Epithelial cell of proximal tubule (primary cell): ENCODE results near the gene CTNNA2. TPM values are rescaled to one million over a fixed set of nuclear protein-coding genes. Genes with fewer than 3 reads are reported as not detected.

Experiments
- DNase-seq: peaks from one replicate; pipeline ENCODE4 v3.0.0-alpha.2; 2011; ENCODE audit warnings: low read depth
- H3K4me3 ChIP-seq: 2 replicates; pipeline ENCODE4 v1.5.1; 2011; ENCODE audit warnings: low read depth, mild to moderate bottlenecking, low read length
- CTCF ChIP-seq: conservative IDR thresholded peaks from 2 replicates; pipeline ENCODE4 v1.5.1; 2012; ENCODE audit warnings: low read depth, mild to moderate bottlenecking, low read length
- total RNA-seq: library from RNA; depleted of rRNA; stranded (reverse); fragments of >200 nt; gene quantifications from 2 replicates; pipeline ENCODE4 v1.2.3, GENCODE V29; 2015

CTNNA2 gene
- 0.06 and 0.36 TPM in 2 replicates for total RNA-seq

GRCh38 chr2:79512442-79513401 is at the start of gene CTNNA2:
TSS of gene CTNNA2 (plus strand) at chr2:79513051.
- peak; percentile 31 for TF ChIP-seq CTCF
- peak within 1 kb of the TSS; percentile 53 for H3K4me3 ChIP-seq
- DNase-seq = no peak

- TF ChIP-seq CTCF = no peak
- H3K4me3 ChIP-seq = no peak overlapping the region
- no peak for DNase-seq
These were observed 25.5 kb upstream of the CTNNA2 start for GRCh38 chr2:79487399-79487798.

GRCh38 chr2:79511320-79511951 is 1.4 kb upstream of the CTNNA2 start:
- no peak overlapping the region for H3K4me3 ChIP-seq
- peak; percentile 19 for DNase-seq
- TF ChIP-seq CTCF = no peak

GRCh38 chr2:79513711-79514110 is 860 bp downstream of the CTNNA2 start:
- TF ChIP-seq CTCF = no peak
- DNase-seq = no peak
- H3K4me3 ChIP-seq = no peak overlapping the region

- no peak for DNase-seq
- H3K4me3 ChIP-seq = no peak overlapping the region
- no peak for TF ChIP-seq CTCF
These were observed 16.8 kb downstream of the CTNNA2 start for GRCh38 chr2:79529636-79530035.

GRCh38 chr2:79530443-79530842 is 17.6 kb downstream of the CTNNA2 start:
- no peak for DNase-seq

More at GRCh38 chr2:79530443-79530842, 17.6 kb downstream of the CTNNA2 start:
- peak; percentile 48 for TF ChIP-seq CTCF
- no peak overlapping the region for H3K4me3 ChIP-seq
